SIG-M5 (cell line): ENCODE results near the gene CNOT6.
"Not testable (repeated sequence)": the region's sequence is repeated elsewhere in the genome, so short reads cannot be mapped to it uniquely, and the experiment has no call there.

Source experiments
- DNase-seq: peaks from one replicate; lab custom pipeline; 2025; lab: John Stamatoyannopoulos, UW

Gene CNOT6

GRCh38 chr5:180494060-180494509 is at the start of gene CNOT6:
Gene CNOT6 (plus strand): TSS chr5:180494379. CDS start chr5:180529277, 34,898 bp downstream.
- DNase-seq = peak; percentile 31

- no peak for DNase-seq
Measured at GRCh38 chr5:180454752-180455151, 39.4 kb upstream of the CNOT6 start.

GRCh38 chr5:180455872-180456271 is 38.3 kb upstream of the CNOT6 start:
- DNase-seq = no peak

GRCh38 chr5:180456792-180457191 is 37.4 kb upstream of the CNOT6 start:
- DNase-seq = no peak

GRCh38 chr5:180458852-180459673 is 35.1 kb upstream of the CNOT6 start:
- DNase-seq = not testable (repeated sequence)

- not testable (repeated sequence) for DNase-seq
Measured at GRCh38 chr5:180459674-180460142, 34.5 kb upstream of the CNOT6 start.

- no peak for DNase-seq
Measured at GRCh38 chr5:180460834-180461233, 33.3 kb upstream of the CNOT6 start.

GRCh38 chr5:180461303-180461702 is 32.9 kb upstream of the CNOT6 start:
- DNase-seq = no peak

GRCh38 chr5:180463216-180463900 is 30.8 kb upstream of the CNOT6 start:
- no peak for DNase-seq

- no peak for DNase-seq
Measured at GRCh38 chr5:180463916-180464602, 30.1 kb upstream of the CNOT6 start.

- DNase-seq = no peak
Measured at GRCh38 chr5:180464603-180464970, 29.6 kb upstream of the CNOT6 start.

- not testable (repeated sequence) for DNase-seq
Measured at GRCh38 chr5:180465052-180465451, 29.1 kb upstream of the CNOT6 start.

- no peak for DNase-seq
Measured at GRCh38 chr5:180466316-180466715, 27.9 kb upstream of the CNOT6 start.

GRCh38 chr5:180467028-180467975 is 26.9 kb upstream of the CNOT6 start:
- DNase-seq = no peak

GRCh38 chr5:180467989-180468731 is 26.0 kb upstream of the CNOT6 start:
- no peak for DNase-seq

GRCh38 chr5:180468732-180469585 is 25.2 kb upstream of the CNOT6 start:
- no peak for DNase-seq

GRCh38 chr5:180469586-180469865 is 24.7 kb upstream of the CNOT6 start:
- no peak for DNase-seq

GRCh38 chr5:180469866-180470265 is 24.3 kb upstream of the CNOT6 start:
- DNase-seq = no peak

- DNase-seq = no peak
Measured at GRCh38 chr5:180470361-180470760, 23.8 kb upstream of the CNOT6 start.
